ENCODE results near the gene TLE1.
"Not testable (repeated sequence)": the region's sequence is repeated elsewhere in the genome, so short reads cannot be mapped to it uniquely, and the experiment has no call there.

TLE1 gene

DNA sequence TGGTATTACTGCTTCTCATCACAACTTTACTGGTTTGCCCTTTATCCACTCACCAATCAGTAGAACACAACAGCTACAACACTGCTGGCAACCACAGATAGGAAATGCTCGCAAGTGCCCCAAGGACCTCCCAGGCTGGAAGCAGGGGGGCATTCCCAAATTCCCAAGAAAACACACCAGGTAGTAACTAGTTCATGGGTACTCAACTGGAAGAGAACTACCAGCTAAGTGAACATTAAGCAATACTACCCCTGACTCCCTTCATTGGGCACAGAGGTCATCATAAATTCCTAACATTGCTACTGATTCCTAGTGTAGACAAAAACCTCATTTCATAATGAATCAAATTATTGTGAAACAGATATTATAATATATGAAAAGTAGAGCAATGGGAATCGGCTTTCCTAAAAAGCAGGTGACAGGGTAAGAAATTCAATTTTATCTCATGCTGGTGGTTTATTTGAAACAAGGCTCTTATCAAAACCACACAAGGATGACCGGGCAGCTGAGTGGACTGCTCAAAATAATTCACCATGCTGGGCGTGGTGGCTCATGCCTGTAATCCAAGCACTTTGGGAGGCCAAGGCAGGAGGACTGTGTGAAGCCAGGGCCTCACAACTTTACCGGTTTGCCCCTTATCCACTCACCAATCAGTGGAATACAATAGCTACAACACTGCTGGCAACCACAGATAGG is 81.6 kb downstream of the TLE1 start:
- in situ Hi-C loops (cut with HindIII; ENCODE audit: low sequenced_read_pairs), result no loop called here
- no peak for DNase-seq (ENCODE audit: low read depth)
- TF ChIP-seq CTCF (IDR thresholded peaks at IDR 0.05; ENCODE audit: low read depth, low read length, missing control alignments), result no peak
- H3K4me3 ChIP-seq (ENCODE audit: low read depth, low read length), result no peak overlapping the region

GRCh38 chr9:81606261-81606660 is 83.1 kb downstream of the TLE1 start:
- H3K4me3 ChIP-seq (ENCODE audit: low read depth, low read length); in situ Hi-C loops (cut with HindIII; ENCODE audit: low sequenced_read_pairs); DNase-seq (ENCODE audit: low read depth): not testable (repeated sequence)

DNA sequence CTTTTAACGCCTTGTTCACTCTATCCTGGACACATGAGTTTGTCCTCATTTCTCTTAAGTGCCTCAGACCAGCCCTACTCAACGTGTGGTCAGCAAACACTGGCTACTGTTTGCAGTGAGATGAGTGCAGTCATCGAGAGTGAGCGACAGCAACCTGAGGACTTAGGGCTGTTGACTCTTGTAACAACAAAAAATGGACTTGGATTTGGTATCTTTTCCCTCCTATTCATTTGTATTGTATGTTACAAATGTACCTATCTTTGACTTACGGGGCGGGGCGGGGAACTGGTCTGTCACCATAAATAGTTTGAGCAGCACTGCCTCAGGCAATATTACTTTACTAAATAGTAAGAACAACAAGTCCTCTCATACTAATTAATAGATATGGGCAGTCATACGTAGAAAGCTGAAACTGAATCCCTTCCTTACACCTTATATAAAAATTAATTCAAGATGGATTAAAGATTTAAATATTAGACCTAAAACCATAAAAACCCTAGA is 84.1 kb downstream of the TLE1 start:
- no peak overlapping the region for H3K4me3 ChIP-seq (ENCODE audit: low read depth, low read length)
- no peak for TF ChIP-seq CTCF (IDR thresholded peaks at IDR 0.05; ENCODE audit: low read depth, low read length, missing control alignments)
- DNase-seq (ENCODE audit: low read depth), result no peak
- in situ Hi-C loops (cut with HindIII; ENCODE audit: low sequenced_read_pairs), result no loop called here

- no peak for DNase-seq (ENCODE audit: low read depth)
- no peak overlapping the region for H3K4me3 ChIP-seq (ENCODE audit: low read depth, low read length)
- no peak for TF ChIP-seq CTCF (IDR thresholded peaks at IDR 0.05; ENCODE audit: low read depth, low read length, missing control alignments)
- in situ Hi-C loops (cut with HindIII; ENCODE audit: low sequenced_read_pairs), result no loop called here
These were observed 84.8 kb downstream of the TLE1 start for GRCh38 chr9:81604306-81605169.

DNA sequence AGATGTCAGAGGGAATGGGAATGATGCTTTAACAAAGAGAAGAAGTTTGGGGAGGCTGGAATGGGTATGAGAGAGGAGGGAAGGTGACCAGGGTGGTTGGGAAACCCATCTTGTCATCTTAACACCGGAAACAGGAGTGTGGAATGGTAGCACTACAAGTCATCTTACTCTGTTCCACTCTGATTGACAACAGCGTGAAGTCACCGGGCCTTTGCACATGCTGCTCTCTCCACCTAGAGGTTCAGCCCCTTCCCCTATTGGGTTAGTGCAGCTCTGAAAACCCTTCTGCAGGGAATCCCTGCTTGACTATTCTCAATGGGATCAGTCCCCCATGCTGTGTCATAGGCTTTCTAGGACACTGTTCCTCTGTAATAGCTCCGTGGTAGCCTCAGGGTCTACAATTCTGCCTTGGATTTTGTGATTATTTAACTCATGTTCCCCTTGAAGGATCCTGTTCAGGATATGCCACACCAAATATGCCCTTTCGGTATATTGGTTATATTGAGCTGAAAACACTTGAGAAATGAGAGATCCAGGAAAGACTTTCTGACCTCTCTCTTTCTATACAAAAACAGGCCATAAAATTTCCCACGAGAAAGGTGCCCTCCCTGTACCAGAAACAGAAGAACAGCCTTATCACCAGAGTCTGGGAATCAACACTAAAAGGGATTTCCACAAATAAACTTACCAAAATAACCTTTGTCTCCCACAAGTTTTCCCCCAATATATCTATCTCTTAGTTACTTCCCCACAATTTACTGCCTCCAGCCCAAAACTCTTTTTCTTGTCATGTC is 86.3 kb downstream of the TLE1 start:
- no peak for TF ChIP-seq CTCF (IDR thresholded peaks at IDR 0.05; ENCODE audit: low read depth, low read length, missing control alignments)
- in situ Hi-C loops (cut with HindIII; ENCODE audit: low sequenced_read_pairs), result no loop called here
- no peak for DNase-seq (ENCODE audit: low read depth)
- no peak overlapping the region for H3K4me3 ChIP-seq (ENCODE audit: low read depth, low read length)

- in situ Hi-C loops (cut with HindIII; ENCODE audit: low sequenced_read_pairs), result no loop called here
- H3K4me3 ChIP-seq (ENCODE audit: low read depth, low read length), result no peak overlapping the region
- TF ChIP-seq CTCF (IDR thresholded peaks at IDR 0.05; ENCODE audit: low read depth, low read length, missing control alignments), result no peak
- DNase-seq (ENCODE audit: low read depth), result no peak
These were observed 87.4 kb downstream of the TLE1 start for GRCh38 chr9:81601639-81602623.

Data from astrocyte of the cerebellum (primary cell).